K562 (cell line): ENCODE results near the gene SUMF2. TPM values are rescaled to one million over a fixed set of nuclear protein-coding genes. Genes with fewer than 3 reads are reported as not detected.

Experiments used
- ARID3B ChIP-seq: fragments of 250-450 bp; sonication (Bioruptor Pico); IDR thresholded peaks from 2 replicates; pipeline ENCODE4 v1.4.0; 2020; ENCODE audit warnings: borderline replicate concordance
- BRF2 ChIP-seq: IDR thresholded peaks from 3 replicates; pipeline ENCODE4 v1.6.1; 2011; ENCODE audit warnings: borderline replicate concordance, mild to moderate bottlenecking; ENCODE audit not compliant: insufficient read length, insufficient read depth
- CREB1 ChIP-seq, 2 experiments: sonication (generic) in 1 of 2; formaldehyde crosslinking in 1 of 2; IDR thresholded peaks; 2 replicates each; pipeline versions ENCODE4 v1.6.1 to v1.8.0; 2012 to 2022; ENCODE audit warnings: inconsistent platforms in 1 of 2, mild to moderate bottlenecking in 1 of 2, missing genetic modification reagents in 1 of 2, moderate library complexity in 1 of 2
- E2F1 ChIP-seq: sonication (generic); formaldehyde crosslinking; IDR thresholded peaks from 2 replicates; pipeline ENCODE4 v1.8.1; 2023; ENCODE audit warnings: mild to moderate bottlenecking, missing genetic modification reagents, moderate library complexity
- EP300 ChIP-seq: IDR thresholded peaks from 2 replicates; pipeline ENCODE4 v1.6.1; 2012; ENCODE audit warnings: low read length, improper control_type of control experiment
- ESRRB ChIP-seq: fragments of 250-450 bp; sonication (Bioruptor Pico); IDR thresholded peaks from 2 replicates; pipeline ENCODE4 v1.5.0; 2020; ENCODE audit warnings: mild to moderate bottlenecking, moderate library complexity, borderline replicate concordance
- KAT8 ChIP-seq: fragments of 450-650 bp; IDR thresholded peaks from 2 replicates; pipeline ENCODE4 v1.6.1; 2016; ENCODE audit warnings: low read depth, mild to moderate bottlenecking
- KDM2B ChIP-seq: fragments of 250-450 bp; sonication (Bioruptor Pico); IDR thresholded peaks from 2 replicates; pipeline ENCODE4 v1.8.0; 2021; ENCODE audit warnings: mild to moderate bottlenecking, moderate library complexity
- KDM5B ChIP-seq: fragments of 200-600 bp; sonication (generic); IDR thresholded peaks from 2 replicates; pipeline ENCODE4 v1.6.1; 2012; ENCODE audit warnings: low read depth, mild to moderate bottlenecking, moderate library complexity, low read length, control low read depth, inconsistent platforms; ENCODE audit not compliant: insufficient replicate concordance
- KLF16 ChIP-seq: IDR thresholded peaks from 2 replicates; pipeline ENCODE4 v1.6.1; 2016; ENCODE audit warnings: antibody characterized with exemption
- MECOM ChIP-seq: fragments of 250-450 bp; sonication (Bioruptor Pico); IDR thresholded peaks from 2 replicates; pipeline ENCODE4 v1.8.0; 2022; ENCODE audit warnings: inconsistent platforms
- PTTG1 ChIP-seq: fragments of 450-650 bp; IDR thresholded peaks from 2 replicates; pipeline ENCODE4 v1.6.1; 2016; ENCODE audit warnings: low read depth, mild to moderate bottlenecking, missing genetic modification characterization, missing compliant biosample characterization
- RB1 ChIP-seq: fragments of 450-650 bp; IDR thresholded peaks from 2 replicates; pipeline ENCODE4 v1.6.1; 2017; ENCODE audit warnings: low read depth, mild to moderate bottlenecking
- SMAD2 ChIP-seq: fragments of 150-350 bp; IDR thresholded peaks from 2 replicates; pipeline ENCODE4 v1.6.1; 2014; ENCODE audit warnings: low read depth, mild to moderate bottlenecking, low read length
- STAT6 ChIP-seq: sonication (generic); formaldehyde crosslinking; IDR thresholded peaks from 2 replicates; pipeline ENCODE4 v1.8.1; 2023; ENCODE audit warnings: mild to moderate bottlenecking, missing genetic modification reagents
- TCF7L2 ChIP-seq: fragments of 150-350 bp; IDR thresholded peaks from 2 replicates; pipeline ENCODE4 v1.6.1; 2016; ENCODE audit warnings: low read depth, mild to moderate bottlenecking, low read length, moderate library complexity
- U2AF2 ChIP-seq: fragments of 200-400 bp; formaldehyde crosslinking; optimal IDR thresholded peaks from 2 replicates; pipeline ENCODE3; 2017; ENCODE audit warnings: low read depth, mild to moderate bottlenecking, low read length
- ZBTB2 ChIP-seq: fragments of 450-650 bp; IDR thresholded peaks from 2 replicates; pipeline ENCODE4 v1.6.1; 2016; ENCODE audit warnings: antibody characterized with exemption
- ZFP30 ChIP-seq: fragments of 250-450 bp; sonication (Bioruptor Pico); IDR thresholded peaks from 2 replicates; pipeline ENCODE4 v1.8.0; 2022; ENCODE audit warnings: moderate library complexity, mild to moderate bottlenecking, inconsistent platforms, borderline replicate concordance
- polyA plus RNA-seq, 8 experiments: library from polyadenylated mRNA; depleted of rRNA in 4 of 8; stranded (reverse) in 5 of 8; unstranded in 3 of 8; fragments of >200 nt; fragmentation: Nextera tagmentation in 2 of 8; fragmentation: Illumina TruSeq in 1 of 8; extraction: Ambion mirVana in 2 of 8; extraction: Trizol in 1 of 8; gene quantifications; 2 replicates each; pipeline versions ENCODE4 v1.2.1 to v1.2.3, GENCODE V29; 2011 to 2014; ENCODE audit warnings: inconsistent platforms in 1 of 8, missing spikeins in 1 of 8
- total RNA-seq, 7 experiments: library from RNA; depleted of rRNA in 6 of 7; stranded (reverse); fragments of >200 nt in 6 of 7; fragmentation: Illumina TruSeq in 2 of 7; extraction: Trizol in 2 of 7; gene quantifications; 2 replicates each; pipeline versions ENCODE4 v1.2.1 to v1.2.3, GENCODE V29; 2011 to 2021; ENCODE audit warnings: low replicate concordance in 1 of 7

Gene SUMF2
- total and polyA plus RNA-seq, 9 of the 15 experiments (the other 6 are each of a cell fraction or from before 2014, with no cell fraction given), result 39.0 to 113 (median 67.7) TPM

GRCh38 chr7:56051339-56052191 is 12.5 kb upstream of the SUMF2 start, which contains the start of the genes CCT6A and PSPH (continued):
- TF ChIP-seq KAT8 (no peak), SMAD2 (no peak), ARID3B (CRISPR knock-in tag) (no peak), EP300 (peak; percentile 29; the same call in 1 of the 2 replicates), CREB1 (IDR thresholded peaks at IDR 0.05) (peak; percentile 80), CREB1 (CRISPR knock-in tag; IDR thresholded peaks at IDR 0.05) (peak; percentile 88), KDM2B (CRISPR knock-in tag) (no peak), STAT6 (CRISPR knock-in tag) (no peak), TCF7L2 (no peak), U2AF2 (no peak), MECOM (CRISPR knock-in tag) (no peak), BRF2 (no peak), PTTG1 (tag) (no peak), ZFP30 (CRISPR knock-in tag) (no peak), RB1 (peak; percentile 69), E2F1 (CRISPR knock-in tag) (peak; percentile 61; the same call in 1 of the 2 replicates), KDM5B (peak; percentile 77), ZBTB2 (peak; percentile 89), KLF16 (no peak), ESRRB (CRISPR knock-in tag) (no peak)
